PC-9 (cell line): ENCODE data around the gene ZSCAN20. TPM values are rescaled to one million over a fixed set of nuclear protein-coding genes. Genes with fewer than 3 reads are reported as not detected.
A peak's percentile ranks its signal among the peaks of the same experiment; 100 is the strongest.

ENCODE experiments used
- BruUV-seq: library from RNA; stranded (reverse); fragments of 400-500 nt; replicated peaks from 2 replicates; lab custom pipeline; 2021; lab: Mats Ljungman, UMichigan
- CTCF ChIA-PET: fragments of 300-600 bp; sonication (Branson Sonifier 250); formaldehyde crosslinking; loops from one replicate; lab custom pipeline; 2022; ENCODE audit warnings: antibody characterized with exemption; lab: Charles Lee
- POLR2A ChIA-PET: fragments of 300-600 bp; sonication (Branson Sonifier 250); formaldehyde crosslinking; loops from one replicate; lab custom pipeline; 2022; ENCODE audit warnings: antibody characterized with exemption; ENCODE audit not compliant: unreplicated experiment; lab: Charles Lee
- DNase-seq, 2 experiments: peaks; one replicate each; pipeline versions ENCODE4 v3.0.0 to v3.0.0-alpha.2; 2015 to 2022; ENCODE audit warnings: mixed read lengths in 1 of 2
- H2AFZ ChIP-seq: fragments of 200-600 bp; sonication (generic); 2 replicates; pipeline ENCODE4 v1.8.1; 2017; ENCODE audit warnings: antibody characterized with exemption
- H3F3A ChIP-seq: fragments of 200-600 bp; sonication (generic); 2 replicates; pipeline ENCODE4 v1.8.1; 2017; ENCODE audit warnings: antibody characterized with exemption, mild to moderate bottlenecking, low read depth; ENCODE audit not compliant: insufficient read depth
- H3K27ac ChIP-seq: fragments of 200-600 bp; sonication (generic); 2 replicates; pipeline ENCODE4 v1.6.1; 2016; ENCODE audit warnings: mixed run types
- H3K27me3 ChIP-seq: fragments of 200-600 bp; sonication (generic); 2 replicates; pipeline ENCODE4 v1.6.1; 2016; ENCODE audit warnings: low read depth, mixed run types; ENCODE audit not compliant: insufficient read depth
- H3K36me3 ChIP-seq: fragments of 200-600 bp; sonication (generic); 2 replicates; pipeline ENCODE4 v1.6.1; 2016; ENCODE audit warnings: low read depth, mixed run types
- H3K4me1 ChIP-seq: fragments of 200-600 bp; sonication (generic); replicated peaks from 2 replicates; pipeline ENCODE4 v1.6.1; 2016; ENCODE audit warnings: mixed run types; ENCODE audit not compliant: insufficient read depth
- H3K4me2 ChIP-seq: fragments of 200-600 bp; sonication (generic); 2 replicates; pipeline ENCODE4 v1.6.1; 2017; ENCODE audit warnings: mixed run types
- H3K4me3 ChIP-seq: fragments of 200-600 bp; sonication (generic); 2 replicates; pipeline ENCODE4 v1.6.1; 2016; ENCODE audit warnings: mixed run types
- H3K79me2 ChIP-seq: fragments of 200-600 bp; sonication (generic); 2 replicates; pipeline ENCODE4 v1.6.1; 2017; ENCODE audit warnings: low read depth, mixed run types
- H3K9me2 ChIP-seq: fragments of 200-600 bp; sonication (generic); 2 replicates; pipeline ENCODE4 v1.8.1; 2017; ENCODE audit warnings: mild to moderate bottlenecking; ENCODE audit not compliant: insufficient read depth
- H3K9me3 ChIP-seq: fragments of 200-600 bp; sonication (generic); 2 replicates; pipeline ENCODE4 v1.8.1; 2016; ENCODE audit warnings: low read depth; ENCODE audit not compliant: insufficient read depth
- H4K20me1 ChIP-seq: fragments of 200-600 bp; sonication (generic); 2 replicates; pipeline ENCODE4 v1.8.1; 2017; ENCODE audit not compliant: insufficient read depth
- EZH2 ChIP-seq: fragments of 200-600 bp; sonication (generic); IDR thresholded peaks from 2 replicates; pipeline ENCODE4 v1.8.0; 2017; ENCODE audit warnings: antibody characterized with exemption, low read depth
- intact Hi-C: fragments of 100-400 bp; cut with micrococcal nuclease; formaldehyde crosslinking; loops from one replicate; pipeline ENCODE4 v1.10.0; 2022; ENCODE audit not compliant: unreplicated experiment
- total RNA-seq: library from RNA; stranded (reverse); gene quantifications from 2 replicates; pipeline ENCODE4 v1.2.3, GENCODE V29; 2021
- TF ChIP-seq, protein P1 (sequence below): fragments of 200-600 bp; sonication (generic); conservative IDR thresholded peaks from 2 replicates; pipeline ENCODE4 v1.6.1; 2017; ENCODE audit warnings: mixed run types, antibody characterized with exemption, mild to moderate bottlenecking, moderate library complexity

ZSCAN20 gene
- total RNA-seq, 1 experiment from 2014 or later, result 6.0 TPM

DNA sequence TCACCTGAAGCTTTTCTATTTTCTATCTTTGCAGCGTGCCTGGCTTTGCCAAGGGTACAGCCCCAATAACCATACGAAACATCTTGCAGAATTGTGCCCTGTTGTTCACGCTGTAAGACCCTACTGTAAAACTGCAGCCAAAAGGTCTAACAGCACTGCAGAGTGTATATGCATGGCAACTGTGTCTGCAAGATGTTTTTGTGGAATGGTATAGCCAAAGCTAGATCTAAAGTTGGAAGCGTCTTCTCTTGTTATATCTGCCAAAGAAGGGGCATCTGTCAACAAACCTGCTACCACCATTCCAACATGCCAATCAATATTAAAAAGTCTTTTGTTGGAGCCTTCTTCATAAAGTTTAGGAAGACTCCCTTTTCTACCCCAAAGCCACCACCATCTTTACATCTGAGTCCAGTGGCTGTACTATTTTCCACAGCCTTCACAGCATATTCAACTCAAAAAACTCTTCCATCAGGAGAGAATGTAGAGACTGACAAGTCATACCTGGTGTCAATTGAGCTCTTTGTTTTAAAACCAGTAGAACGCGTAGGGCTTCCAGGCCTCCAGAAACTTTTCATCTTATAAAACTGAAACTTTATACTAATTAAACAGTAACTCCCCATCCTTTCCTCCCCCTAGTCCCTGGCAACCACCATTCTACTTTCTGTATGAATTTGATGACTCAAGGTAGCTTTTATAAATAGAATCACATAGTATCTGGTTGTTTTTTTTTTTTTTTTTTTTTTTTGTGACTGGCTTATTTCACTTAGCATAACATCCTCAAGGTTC lies 40.0 kb downstream of the ZSCAN20 start:
- Histone ChIP-seq H2AFZ (no peak overlapping the region), H3K36me3 (no peaks in the 10 kb centered on the region), H3K27me3 (peaks cover 12% of the 10 kb centered on the region; the same call in 1 of the 2 replicates), H3K4me1 (no peaks in the 10 kb centered on the region), H3K27ac (no peak overlapping the region), H3F3A (no peaks in the 10 kb centered on the region), H3K79me2 (no peaks in the 10 kb centered on the region), H3K4me3 (no peak overlapping the region), H3K4me2 (no peak overlapping the region), H4K20me1 (no peaks in the 10 kb centered on the region), H3K9me2 (no peaks in the 10 kb centered on the region), H3K9me3 (peaks cover 6% of the 10 kb centered on the region; the same call in 1 of the 2 replicates)
- CTCF ChIA-PET, result no interaction called here
- intact Hi-C loops, result no loop called here
- BruUV-seq, result no TSS peak
- TF ChIP-seq EZH2, result no peak
- TF ChIP-seq, protein P1, sequence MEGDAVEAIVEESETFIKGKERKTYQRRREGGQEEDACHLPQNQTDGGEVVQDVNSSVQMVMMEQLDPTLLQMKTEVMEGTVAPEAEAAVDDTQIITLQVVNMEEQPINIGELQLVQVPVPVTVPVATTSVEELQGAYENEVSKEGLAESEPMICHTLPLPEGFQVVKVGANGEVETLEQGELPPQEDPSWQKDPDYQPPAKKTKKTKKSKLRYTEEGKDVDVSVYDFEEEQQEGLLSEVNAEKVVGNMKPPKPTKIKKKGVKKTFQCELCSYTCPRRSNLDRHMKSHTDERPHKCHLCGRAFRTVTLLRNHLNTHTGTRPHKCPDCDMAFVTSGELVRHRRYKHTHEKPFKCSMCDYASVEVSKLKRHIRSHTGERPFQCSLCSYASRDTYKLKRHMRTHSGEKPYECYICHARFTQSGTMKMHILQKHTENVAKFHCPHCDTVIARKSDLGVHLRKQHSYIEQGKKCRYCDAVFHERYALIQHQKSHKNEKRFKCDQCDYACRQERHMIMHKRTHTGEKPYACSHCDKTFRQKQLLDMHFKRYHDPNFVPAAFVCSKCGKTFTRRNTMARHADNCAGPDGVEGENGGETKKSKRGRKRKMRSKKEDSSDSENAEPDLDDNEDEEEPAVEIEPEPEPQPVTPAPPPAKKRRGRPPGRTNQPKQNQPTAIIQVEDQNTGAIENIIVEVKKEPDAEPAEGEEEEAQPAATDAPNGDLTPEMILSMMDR, result no peak
- POLR2A ChIA-PET, result interaction anchor here (0.6 kb wide), 1 partner anchor 1440 kb away, joined by 4 read pairs; the partner anchor contains the start of gene TMEM39B
- DNase-seq, result peak in 1 of 2 experiments; percentile 69

DNA sequence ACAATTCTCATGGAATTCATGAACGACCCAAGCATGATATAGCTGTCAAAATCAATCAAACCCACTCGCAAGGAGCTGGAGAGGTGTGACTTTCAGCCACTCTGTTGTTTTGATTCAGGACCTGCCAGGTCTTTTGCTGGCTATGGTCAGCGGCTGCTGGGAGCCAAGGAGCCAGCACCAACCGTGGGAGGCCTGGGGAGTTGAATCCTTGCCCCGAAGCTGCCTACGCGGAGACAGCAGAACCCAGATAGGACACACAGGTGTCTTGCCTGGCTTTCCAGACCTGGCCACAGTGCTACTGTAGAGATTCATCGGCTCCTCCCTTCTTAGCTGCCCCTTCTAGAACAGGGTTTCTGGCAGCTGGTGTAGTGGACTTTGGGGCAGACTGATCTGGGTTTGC lies 42.7 kb downstream of the ZSCAN20 start:
- Histone ChIP-seq H3K27me3 (peaks cover 26% of the 10 kb centered on the region), H3F3A (no peaks in the 10 kb centered on the region), H3K9me2 (no peaks in the 10 kb centered on the region), H3K4me3 (no peak overlapping the region), H3K79me2 (no peaks in the 10 kb centered on the region), H3K4me2 (no peak overlapping the region), H3K4me1 (no peaks in the 10 kb centered on the region), H3K9me3 (peaks cover 6% of the 10 kb centered on the region; the same call in 1 of the 2 replicates), H4K20me1 (no peaks in the 10 kb centered on the region), H2AFZ (no peak overlapping the region), H3K36me3 (no peaks in the 10 kb centered on the region), H3K27ac (no peak overlapping the region)
- ChIA-PET POLR2A (no interaction called here), CTCF (no interaction called here)
- no peak for DNase-seq
- intact Hi-C loops, result no loop called here
- TF ChIP-seq, protein P1, result no peak
- TF ChIP-seq EZH2, result no peak
- no TSS peak for BruUV-seq

DNA sequence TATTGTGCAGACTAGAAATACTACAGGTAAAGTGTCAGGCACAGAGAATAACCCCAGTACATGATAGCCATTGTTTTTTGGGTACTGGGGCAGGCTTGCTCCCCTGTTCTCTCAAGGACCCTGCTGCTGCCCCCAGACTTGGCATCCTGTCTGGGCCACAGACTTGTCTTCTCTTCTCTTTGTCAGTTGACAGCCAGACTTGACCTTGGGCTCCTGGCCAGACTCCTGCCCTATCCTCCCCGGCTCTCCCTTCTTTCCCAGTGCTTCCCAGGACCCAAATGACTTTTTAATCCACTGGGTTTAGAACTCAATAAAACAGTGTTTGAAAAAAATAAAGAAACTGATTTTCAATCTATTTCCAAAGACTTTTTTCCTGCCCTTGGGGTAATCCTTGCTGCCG lies 43.2 kb downstream of the ZSCAN20 start:
- CTCF ChIA-PET, result interaction anchor here (0.7 kb wide), 1 partner anchor 159 kb away, joined by 3 read pairs; no protein-coding TSS in a partner anchor
- no peaks in the 10 kb centered on the region for H3K79me2 ChIP-seq
- H3K9me2 ChIP-seq, result no peaks in the 10 kb centered on the region
- H3K4me1 ChIP-seq, result no peaks in the 10 kb centered on the region
- no peak for DNase-seq
- no peaks in the 10 kb centered on the region for H3K36me3 ChIP-seq
- H3F3A ChIP-seq, result no peaks in the 10 kb centered on the region
- no peaks in the 10 kb centered on the region for H4K20me1 ChIP-seq
- no peak overlapping the region for H3K4me2 ChIP-seq
- BruUV-seq, result no TSS peak
- peaks cover 6% of the 10 kb centered on the region; the same call in 1 of the 2 replicates for H3K9me3 ChIP-seq
- H3K4me3 ChIP-seq, result no peak overlapping the region
- H2AFZ ChIP-seq, result no peak overlapping the region
- TF ChIP-seq EZH2, result no peak
- TF ChIP-seq, protein P1, result no peak
- H3K27ac ChIP-seq, result no peak overlapping the region
- POLR2A ChIA-PET, result no interaction called here
- intact Hi-C loops, result no loop called here
- peaks cover 31% of the 10 kb centered on the region for H3K27me3 ChIP-seq
